ENCODE data around the gene SRRM3.
"Not testable (repeated sequence)": the region's sequence is repeated elsewhere in the genome, so short reads cannot be mapped to it uniquely, and the experiment has no call there.

DNA sequence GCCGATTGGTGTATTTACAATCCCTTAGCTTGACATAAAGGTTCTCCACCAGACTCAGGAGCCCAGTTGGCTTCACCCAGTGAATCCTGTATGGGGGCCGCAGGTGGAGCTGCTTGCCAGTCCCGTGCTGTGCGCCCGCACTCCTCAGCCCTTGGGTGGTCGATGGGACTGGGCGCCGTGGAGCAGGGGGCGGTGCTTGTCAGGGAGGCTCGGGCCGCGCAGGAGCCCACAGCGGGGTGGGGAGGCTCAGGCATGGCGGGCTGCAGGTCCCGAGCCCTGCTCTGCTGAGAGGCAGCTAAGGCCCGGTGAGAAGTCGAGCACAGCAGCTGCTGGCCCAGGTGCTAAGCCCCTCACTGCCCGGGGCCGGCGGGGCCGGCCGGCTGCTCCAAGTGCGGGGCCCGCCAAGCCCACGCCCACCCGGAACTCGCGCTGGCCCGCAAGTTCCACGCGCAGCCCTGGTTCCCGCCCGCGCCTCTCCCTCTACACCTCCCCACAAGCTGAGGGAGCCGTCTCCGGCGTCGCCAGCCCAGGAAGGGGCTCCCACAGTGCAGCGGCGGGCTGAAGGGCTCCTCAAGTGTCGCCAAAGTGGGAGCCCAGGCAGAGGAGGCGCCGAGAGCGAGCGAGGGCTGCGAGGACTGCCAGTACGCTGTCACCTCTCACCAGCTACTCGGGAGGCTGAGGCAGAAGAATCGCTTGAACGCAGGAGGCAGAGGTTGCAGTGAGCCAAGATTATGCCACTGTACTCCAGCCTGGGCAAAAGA lies 107.8 kb downstream of the SRRM3 start:
- not testable (repeated sequence) for TF ChIP-seq EZH2 (IDR thresholded peaks at IDR 0.05; ENCODE audit: low read depth, unreplicated experiment); POLR2AphosphoS5 (IDR thresholded peaks at IDR 0.05; ENCODE audit: low read depth); EZH2phosphoT487 (IDR thresholded peaks at IDR 0.05; ENCODE audit: unreplicated experiment); JUNB (IDR thresholded peaks at IDR 0.05; ENCODE audit: unreplicated experiment); ZNF331 (CRISPR knock-in tag; IDR thresholded peaks at IDR 0.05; ENCODE audit: low read depth); CREB1 (CRISPR knock-in tag; IDR thresholded peaks at IDR 0.05; ENCODE audit: low read depth); NANOG (IDR thresholded peaks at IDR 0.05; ENCODE audit: borderline replicate concordance); ZNF114 (CRISPR knock-in tag; IDR thresholded peaks at IDR 0.05); STAT1 (IDR thresholded peaks at IDR 0.05; ENCODE audit: unreplicated experiment)
- TF ChIP-seq, protein P1, sequence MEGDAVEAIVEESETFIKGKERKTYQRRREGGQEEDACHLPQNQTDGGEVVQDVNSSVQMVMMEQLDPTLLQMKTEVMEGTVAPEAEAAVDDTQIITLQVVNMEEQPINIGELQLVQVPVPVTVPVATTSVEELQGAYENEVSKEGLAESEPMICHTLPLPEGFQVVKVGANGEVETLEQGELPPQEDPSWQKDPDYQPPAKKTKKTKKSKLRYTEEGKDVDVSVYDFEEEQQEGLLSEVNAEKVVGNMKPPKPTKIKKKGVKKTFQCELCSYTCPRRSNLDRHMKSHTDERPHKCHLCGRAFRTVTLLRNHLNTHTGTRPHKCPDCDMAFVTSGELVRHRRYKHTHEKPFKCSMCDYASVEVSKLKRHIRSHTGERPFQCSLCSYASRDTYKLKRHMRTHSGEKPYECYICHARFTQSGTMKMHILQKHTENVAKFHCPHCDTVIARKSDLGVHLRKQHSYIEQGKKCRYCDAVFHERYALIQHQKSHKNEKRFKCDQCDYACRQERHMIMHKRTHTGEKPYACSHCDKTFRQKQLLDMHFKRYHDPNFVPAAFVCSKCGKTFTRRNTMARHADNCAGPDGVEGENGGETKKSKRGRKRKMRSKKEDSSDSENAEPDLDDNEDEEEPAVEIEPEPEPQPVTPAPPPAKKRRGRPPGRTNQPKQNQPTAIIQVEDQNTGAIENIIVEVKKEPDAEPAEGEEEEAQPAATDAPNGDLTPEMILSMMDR (conservative IDR thresholded peaks at IDR 0.05; ENCODE audit: low read depth in 2 of 2) = not testable (repeated sequence)
- TF ChIP-seq, protein P2, sequence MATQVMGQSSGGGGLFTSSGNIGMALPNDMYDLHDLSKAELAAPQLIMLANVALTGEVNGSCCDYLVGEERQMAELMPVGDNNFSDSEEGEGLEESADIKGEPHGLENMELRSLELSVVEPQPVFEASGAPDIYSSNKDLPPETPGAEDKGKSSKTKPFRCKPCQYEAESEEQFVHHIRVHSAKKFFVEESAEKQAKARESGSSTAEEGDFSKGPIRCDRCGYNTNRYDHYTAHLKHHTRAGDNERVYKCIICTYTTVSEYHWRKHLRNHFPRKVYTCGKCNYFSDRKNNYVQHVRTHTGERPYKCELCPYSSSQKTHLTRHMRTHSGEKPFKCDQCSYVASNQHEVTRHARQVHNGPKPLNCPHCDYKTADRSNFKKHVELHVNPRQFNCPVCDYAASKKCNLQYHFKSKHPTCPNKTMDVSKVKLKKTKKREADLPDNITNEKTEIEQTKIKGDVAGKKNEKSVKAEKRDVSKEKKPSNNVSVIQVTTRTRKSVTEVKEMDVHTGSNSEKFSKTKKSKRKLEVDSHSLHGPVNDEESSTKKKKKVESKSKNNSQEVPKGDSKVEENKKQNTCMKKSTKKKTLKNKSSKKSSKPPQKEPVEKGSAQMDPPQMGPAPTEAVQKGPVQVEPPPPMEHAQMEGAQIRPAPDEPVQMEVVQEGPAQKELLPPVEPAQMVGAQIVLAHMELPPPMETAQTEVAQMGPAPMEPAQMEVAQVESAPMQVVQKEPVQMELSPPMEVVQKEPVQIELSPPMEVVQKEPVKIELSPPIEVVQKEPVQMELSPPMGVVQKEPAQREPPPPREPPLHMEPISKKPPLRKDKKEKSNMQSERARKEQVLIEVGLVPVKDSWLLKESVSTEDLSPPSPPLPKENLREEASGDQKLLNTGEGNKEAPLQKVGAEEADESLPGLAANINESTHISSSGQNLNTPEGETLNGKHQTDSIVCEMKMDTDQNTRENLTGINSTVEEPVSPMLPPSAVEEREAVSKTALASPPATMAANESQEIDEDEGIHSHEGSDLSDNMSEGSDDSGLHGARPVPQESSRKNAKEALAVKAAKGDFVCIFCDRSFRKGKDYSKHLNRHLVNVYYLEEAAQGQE (IDR thresholded peaks at IDR 0.05; ENCODE audit: unreplicated experiment) = not testable (repeated sequence)
- TF ChIP-seq, protein P3, sequence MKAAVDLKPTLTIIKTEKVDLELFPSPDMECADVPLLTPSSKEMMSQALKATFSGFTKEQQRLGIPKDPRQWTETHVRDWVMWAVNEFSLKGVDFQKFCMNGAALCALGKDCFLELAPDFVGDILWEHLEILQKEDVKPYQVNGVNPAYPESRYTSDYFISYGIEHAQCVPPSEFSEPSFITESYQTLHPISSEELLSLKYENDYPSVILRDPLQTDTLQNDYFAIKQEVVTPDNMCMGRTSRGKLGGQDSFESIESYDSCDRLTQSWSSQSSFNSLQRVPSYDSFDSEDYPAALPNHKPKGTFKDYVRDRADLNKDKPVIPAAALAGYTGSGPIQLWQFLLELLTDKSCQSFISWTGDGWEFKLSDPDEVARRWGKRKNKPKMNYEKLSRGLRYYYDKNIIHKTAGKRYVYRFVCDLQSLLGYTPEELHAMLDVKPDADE (IDR thresholded peaks at IDR 0.05) = not testable (repeated sequence)
- TF ChIP-seq, protein P4, sequence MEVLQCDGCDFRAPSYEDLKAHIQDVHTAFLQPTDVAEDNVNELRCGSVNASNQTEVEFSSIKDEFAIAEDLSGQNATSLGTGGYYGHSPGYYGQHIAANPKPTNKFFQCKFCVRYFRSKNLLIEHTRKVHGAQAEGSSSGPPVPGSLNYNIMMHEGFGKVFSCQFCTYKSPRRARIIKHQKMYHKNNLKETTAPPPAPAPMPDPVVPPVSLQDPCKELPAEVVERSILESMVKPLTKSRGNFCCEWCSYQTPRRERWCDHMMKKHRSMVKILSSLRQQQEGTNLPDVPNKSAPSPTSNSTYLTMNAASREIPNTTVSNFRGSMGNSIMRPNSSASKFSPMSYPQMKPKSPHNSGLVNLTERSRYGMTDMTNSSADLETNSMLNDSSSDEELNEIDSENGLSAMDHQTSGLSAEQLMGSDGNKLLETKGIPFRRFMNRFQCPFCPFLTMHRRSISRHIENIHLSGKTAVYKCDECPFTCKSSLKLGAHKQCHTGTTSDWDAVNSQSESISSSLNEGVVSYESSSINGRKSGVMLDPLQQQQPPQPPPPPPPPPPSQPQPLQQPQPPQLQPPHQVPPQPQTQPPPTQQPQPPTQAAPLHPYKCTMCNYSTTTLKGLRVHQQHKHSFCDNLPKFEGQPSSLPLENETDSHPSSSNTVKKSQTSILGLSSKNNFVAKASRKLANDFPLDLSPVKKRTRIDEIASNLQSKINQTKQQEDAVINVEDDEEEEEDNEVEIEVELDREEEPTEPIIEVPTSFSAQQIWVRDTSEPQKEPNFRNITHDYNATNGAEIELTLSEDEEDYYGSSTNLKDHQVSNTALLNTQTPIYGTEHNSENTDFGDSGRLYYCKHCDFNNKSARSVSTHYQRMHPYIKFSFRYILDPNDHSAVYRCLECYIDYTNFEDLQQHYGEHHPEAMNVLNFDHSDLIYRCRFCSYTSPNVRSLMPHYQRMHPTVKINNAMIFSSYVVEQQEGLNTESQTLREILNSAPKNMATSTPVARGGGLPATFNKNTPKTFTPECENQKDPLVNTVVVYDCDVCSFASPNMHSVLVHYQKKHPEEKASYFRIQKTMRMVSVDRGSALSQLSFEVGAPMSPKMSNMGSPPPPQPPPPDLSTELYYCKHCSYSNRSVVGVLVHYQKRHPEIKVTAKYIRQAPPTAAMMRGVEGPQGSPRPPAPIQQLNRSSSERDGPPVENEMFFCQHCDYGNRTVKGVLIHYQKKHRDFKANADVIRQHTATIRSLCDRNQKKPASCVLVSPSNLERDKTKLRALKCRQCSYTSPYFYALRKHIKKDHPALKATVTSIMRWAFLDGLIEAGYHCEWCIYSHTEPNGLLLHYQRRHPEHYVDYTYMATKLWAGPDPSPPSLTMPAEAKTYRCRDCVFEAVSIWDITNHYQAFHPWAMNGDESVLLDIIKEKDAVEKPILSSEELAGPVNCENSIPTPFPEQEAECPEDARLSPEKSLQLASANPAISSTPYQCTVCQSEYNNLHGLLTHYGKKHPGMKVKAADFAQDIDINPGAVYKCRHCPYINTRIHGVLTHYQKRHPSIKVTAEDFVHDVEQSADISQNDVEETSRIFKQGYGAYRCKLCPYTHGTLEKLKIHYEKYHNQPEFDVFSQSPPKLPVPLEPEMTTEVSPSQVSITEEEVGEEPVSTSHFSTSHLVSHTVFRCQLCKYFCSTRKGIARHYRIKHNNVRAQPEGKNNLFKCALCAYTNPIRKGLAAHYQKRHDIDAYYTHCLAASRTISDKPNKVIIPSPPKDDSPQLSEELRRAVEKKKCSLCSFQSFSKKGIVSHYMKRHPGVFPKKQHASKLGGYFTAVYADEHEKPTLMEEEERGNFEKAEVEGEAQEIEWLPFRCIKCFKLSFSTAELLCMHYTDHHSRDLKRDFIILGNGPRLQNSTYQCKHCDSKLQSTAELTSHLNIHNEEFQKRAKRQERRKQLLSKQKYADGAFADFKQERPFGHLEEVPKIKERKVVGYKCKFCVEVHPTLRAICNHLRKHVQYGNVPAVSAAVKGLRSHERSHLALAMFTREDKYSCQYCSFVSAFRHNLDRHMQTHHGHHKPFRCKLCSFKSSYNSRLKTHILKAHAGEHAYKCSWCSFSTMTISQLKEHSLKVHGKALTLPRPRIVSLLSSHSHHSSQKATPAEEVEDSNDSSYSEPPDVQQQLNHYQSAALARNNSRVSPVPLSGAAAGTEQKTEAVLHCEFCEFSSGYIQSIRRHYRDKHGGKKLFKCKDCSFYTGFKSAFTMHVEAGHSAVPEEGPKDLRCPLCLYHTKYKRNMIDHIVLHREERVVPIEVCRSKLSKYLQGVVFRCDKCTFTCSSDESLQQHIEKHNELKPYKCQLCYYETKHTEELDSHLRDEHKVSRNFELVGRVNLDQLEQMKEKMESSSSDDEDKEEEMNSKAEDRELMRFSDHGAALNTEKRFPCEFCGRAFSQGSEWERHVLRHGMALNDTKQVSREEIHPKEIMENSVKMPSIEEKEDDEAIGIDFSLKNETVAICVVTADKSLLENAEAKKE (CRISPR knock-in tag; IDR thresholded peaks at IDR 0.05) = not testable (repeated sequence)

All from GM23338 (cell line).